Activated B cell treated with CpG ODN at 0.5 μM for 24 hours (primary cell): ENCODE measurements around the gene CLMN. TPM values are rescaled to one million over a fixed set of nuclear protein-coding genes. Genes with fewer than 3 reads are reported as not detected.

Experiments used
- ATAC-seq: fragments of 200-7000 bp; cut with Tn5 transposase; one replicate; pipeline ENCODE4 v1.10.0; 2021; ENCODE audit warnings: low read depth, mild to moderate bottlenecking, moderate library complexity
- CTCF ChIA-PET: fragments of 350-600 bp; sonication (Branson Sonifier 250); formaldehyde crosslinking; loops from one replicate; lab custom pipeline; 2021; ENCODE audit warnings: antibody characterized with exemption; lab: Charles Lee
- POLR2A ChIA-PET: fragments of 350-600 bp; sonication (Branson Sonifier 250); formaldehyde crosslinking; loops from one replicate; lab custom pipeline; 2021; ENCODE audit warnings: antibody characterized with exemption; lab: Charles Lee
- DNase-seq: peaks from one replicate; pipeline ENCODE4 v3.0.0; 2022
- H3K27ac Mint-ChIP-seq: one replicate; pipeline ENCODE4 v1.8.0; 2020; ENCODE audit warnings: mixed read lengths
- H3K27me3 Mint-ChIP-seq: one replicate; pipeline ENCODE4 v1.8.0; 2021; ENCODE audit warnings: mixed read lengths
- H3K36me3 Mint-ChIP-seq: one replicate; pipeline ENCODE4 v1.8.0; 2021; ENCODE audit warnings: low read depth, mixed read lengths
- H3K4me1 Mint-ChIP-seq: one replicate; pipeline ENCODE4 v1.8.0; 2021; ENCODE audit warnings: mixed read lengths
- H3K4me3 Mint-ChIP-seq: one replicate; pipeline ENCODE4 v1.8.0; 2020; ENCODE audit warnings: mild to moderate bottlenecking, mixed read lengths
- H3K9me3 Mint-ChIP-seq: one replicate; pipeline ENCODE4 v1.8.0; 2020; ENCODE audit warnings: mixed read lengths
- intact Hi-C: fragments of 100-400 bp; cut with micrococcal nuclease; formaldehyde crosslinking; loops from one replicate; pipeline ENCODE4 v1.15.1; 2024
- total RNA-seq: library from RNA; stranded (reverse); gene quantifications from 2 replicates; pipeline ENCODE4 v1.2.3, GENCODE V29; 2022
- TF ChIP-seq, protein P1 (sequence below): fragments of 200-600 bp; IDR thresholded peaks from one replicate; pipeline ENCODE4 v1.8.0; 2022; ENCODE audit warnings: antibody characterized with exemption, mild to moderate bottlenecking

The CLMN gene
- total RNA-seq, 1 donor from 2014 or later: 23.9 TPM

DNA sequence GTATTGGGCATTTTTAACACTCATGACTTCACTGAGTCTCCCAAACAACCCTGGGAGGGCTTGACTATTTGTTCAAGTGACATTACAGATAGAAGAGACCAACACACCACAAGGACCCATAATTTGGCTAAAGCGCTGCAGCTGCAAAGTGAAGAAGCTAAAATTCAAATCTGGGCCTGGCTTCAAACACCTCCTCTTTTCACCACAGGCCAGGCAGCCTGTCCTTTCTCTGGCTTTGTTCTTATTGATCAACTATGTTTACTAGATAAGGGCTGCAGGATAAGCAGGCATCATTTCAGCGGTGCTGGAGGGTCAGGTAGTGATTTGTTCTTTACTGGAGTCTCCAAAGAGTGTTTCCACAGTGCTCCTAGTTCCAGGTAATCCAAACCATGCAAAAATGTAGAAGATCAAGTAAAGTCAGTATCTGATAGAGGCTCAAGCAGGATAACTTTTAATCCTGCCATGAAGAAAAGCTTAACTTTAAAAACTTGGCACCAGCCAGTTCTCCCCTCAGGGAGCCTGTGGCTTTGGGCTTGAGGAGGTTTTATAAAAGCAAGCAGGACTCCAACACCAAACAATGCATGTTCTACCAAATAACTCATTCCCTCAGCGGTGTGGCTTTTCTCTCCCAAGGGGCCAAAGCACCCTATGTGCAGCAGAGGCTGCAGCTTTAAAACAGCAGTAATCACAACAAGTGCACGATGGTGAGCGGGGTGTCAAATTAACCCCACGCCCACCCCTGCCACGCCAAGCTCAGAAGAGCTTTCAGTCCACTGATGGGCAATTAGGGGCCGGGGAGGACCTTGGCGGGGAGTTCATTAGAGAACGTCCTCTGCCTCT lies 16.8 kb downstream of the CLMN start:
- Mint-ChIP-seq H3K4me3 (no peak overlapping the region), H3K27me3 (no peaks in the 10 kb centered on the region), H3K27ac (no peak overlapping the region), H3K9me3 (no peaks in the 10 kb centered on the region), H3K36me3 (no peaks in the 10 kb centered on the region), H3K4me1 (peaks cover 57% of the 10 kb centered on the region)
- TF ChIP-seq, protein P1, sequence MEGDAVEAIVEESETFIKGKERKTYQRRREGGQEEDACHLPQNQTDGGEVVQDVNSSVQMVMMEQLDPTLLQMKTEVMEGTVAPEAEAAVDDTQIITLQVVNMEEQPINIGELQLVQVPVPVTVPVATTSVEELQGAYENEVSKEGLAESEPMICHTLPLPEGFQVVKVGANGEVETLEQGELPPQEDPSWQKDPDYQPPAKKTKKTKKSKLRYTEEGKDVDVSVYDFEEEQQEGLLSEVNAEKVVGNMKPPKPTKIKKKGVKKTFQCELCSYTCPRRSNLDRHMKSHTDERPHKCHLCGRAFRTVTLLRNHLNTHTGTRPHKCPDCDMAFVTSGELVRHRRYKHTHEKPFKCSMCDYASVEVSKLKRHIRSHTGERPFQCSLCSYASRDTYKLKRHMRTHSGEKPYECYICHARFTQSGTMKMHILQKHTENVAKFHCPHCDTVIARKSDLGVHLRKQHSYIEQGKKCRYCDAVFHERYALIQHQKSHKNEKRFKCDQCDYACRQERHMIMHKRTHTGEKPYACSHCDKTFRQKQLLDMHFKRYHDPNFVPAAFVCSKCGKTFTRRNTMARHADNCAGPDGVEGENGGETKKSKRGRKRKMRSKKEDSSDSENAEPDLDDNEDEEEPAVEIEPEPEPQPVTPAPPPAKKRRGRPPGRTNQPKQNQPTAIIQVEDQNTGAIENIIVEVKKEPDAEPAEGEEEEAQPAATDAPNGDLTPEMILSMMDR: no peak
- ChIA-PET POLR2A (interaction anchor here (0.6 kb wide), 1 partner anchor 124 kb away, joined by 6 read pairs; no protein-coding TSS in a partner anchor), CTCF (no interaction called here)
- no peak for ATAC-seq
- intact Hi-C loops: loop anchor here (1.0 kb wide), 1 partner anchor 11 kb away; no protein-coding TSS in a partner anchor
- DNase-seq: no peak

DNA sequence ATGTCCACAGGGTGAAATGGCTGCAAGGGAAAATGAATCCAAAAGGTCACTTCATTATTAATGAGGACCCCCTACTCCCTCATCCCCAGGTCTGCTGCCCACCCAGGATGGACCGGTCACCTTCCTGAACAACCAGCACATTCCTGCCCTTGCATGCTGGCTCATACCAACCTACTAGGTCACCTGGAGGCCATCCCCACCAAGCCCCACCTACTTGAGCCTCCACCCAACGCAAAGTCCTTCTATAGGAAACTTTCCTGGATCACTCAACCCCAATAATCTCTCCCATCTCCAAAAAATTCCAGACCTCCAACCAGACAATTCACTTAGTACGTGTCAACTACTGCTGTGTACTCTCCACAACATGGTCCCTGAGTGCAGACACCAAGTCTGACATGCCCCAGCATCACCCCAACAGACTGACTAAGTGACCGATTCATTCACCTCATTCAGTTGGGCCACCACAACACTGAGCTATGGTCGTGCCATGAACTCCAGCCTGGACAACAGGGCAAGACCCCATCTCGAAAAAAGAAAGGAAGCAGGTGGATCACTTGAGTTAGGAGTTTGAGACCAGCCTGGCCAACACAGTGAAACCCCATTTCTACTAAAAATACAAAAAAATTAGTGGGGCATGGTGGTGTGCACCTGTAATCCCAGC lies 18.1 kb downstream of the CLMN start:
- Mint-ChIP-seq H3K27ac (peak overlapping the region; percentile 0), H3K4me1 (peaks cover 69% of the 10 kb centered on the region), H3K4me3 (no peak overlapping the region), H3K9me3 (no peaks in the 10 kb centered on the region), H3K27me3 (no peaks in the 10 kb centered on the region), H3K36me3 (no peaks in the 10 kb centered on the region)
- POLR2A ChIA-PET: no interaction called here
- ATAC-seq: no peak
- CTCF ChIA-PET: interaction anchor here (2.1 kb wide), 1 partner anchor 59 kb away, joined by 8 read pairs; no protein-coding TSS in a partner anchor
- no peak for DNase-seq
- TF ChIP-seq, protein P1: no peak
- intact Hi-C loops: loop anchor here (1.0 to 2.0 kb wide), 2 partner anchors 13 to 17 kb away; partner anchors contain the start of gene CLMN

DNA sequence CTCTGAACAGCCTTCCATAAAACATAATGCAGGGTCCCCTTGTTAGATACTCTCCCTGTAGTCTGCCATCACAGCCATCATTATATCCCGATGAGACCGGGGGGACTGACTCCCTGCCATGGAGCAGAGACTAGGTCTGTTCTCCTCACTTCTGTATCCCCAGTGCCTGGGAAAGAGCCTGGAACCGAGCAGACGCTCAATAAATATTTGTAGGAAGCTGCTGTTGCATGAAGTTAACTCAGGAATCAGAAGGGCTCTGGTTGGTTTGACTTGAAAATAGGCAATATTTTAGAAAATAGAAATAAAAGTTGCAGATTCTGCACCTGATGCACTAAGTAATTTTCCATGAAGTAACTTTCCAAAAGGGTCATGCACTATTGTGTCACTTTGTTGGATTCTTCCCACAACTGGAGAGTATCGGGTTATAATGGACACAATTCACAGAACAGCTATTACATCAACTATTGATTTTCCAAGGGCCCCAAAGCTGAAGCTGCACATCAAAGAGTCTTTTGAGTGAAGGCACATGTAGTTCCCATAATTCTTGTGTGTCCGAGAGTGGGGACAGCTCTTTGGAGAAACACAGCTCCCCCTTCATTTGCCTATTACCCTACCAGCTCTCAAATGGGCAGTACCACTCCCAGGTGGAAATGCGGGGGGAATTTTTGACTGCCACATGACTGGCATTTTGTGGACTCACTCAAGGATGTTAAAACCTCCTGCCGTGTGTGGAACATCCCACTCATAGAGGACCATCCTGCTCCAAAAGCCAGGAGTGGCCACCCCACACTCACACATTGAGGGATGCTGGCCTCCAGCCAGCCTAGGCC lies 18.8 kb downstream of the CLMN start:
- H3K36me3 Mint-ChIP-seq: peaks cover 7% of the 10 kb centered on the region
- H3K27ac Mint-ChIP-seq: no peak overlapping the region
- POLR2A ChIA-PET: interaction anchor here (1.1 to 1.9 kb wide), 2 partner anchors 18 to 26 kb away, joined by 4 to 8 read pairs; partner anchors contain the start of gene CLMN
- H3K4me3 Mint-ChIP-seq: no peak overlapping the region
- H3K9me3 Mint-ChIP-seq: peaks cover 5% of the 10 kb centered on the region
- CTCF ChIA-PET: interaction anchor here (2.1 kb wide), 1 partner anchor 60 kb away, joined by 8 read pairs; no protein-coding TSS in a partner anchor
- intact Hi-C loops: loop anchor here (1.0 to 2.0 kb wide), 2 partner anchors 18 to 36 kb away; partner anchors contain the start of gene CLMN
- peaks cover 73% of the 10 kb centered on the region for H3K4me1 Mint-ChIP-seq
- DNase-seq: no peak
- no peak for ATAC-seq
- TF ChIP-seq, protein P1: no peak
- no peaks in the 10 kb centered on the region for H3K27me3 Mint-ChIP-seq

DNA sequence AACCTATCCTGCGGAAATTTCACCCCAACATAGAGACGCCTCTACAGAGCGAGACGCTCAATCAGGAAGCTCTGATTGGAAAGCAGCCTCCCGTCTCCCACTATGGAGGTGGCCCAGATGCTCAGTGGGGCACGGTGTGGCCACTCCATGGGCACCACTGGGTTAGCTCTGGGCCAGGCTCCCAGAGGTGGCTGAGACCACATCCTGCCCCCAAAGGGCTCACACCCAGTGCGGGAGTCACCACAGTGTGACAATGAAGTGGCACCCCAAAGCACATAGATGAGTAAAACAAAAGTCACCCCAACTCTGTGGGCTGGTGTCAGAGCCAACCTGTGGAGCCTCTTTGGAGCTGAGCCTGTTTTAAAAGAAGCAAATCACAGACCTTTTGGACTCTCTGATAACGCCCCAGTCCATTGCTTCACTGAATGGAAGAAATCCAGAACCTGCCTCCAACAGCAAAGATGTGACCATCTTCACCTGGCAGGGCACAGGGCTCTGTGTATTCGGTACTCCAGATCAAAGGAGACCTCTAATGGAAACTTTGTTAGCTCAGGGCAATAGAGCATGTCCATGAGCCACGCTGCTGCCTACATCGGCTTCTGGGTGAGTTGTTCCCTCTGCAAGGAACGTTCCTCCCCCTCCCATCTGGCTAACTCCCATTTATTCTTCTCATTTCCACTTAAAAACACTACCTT lies 19.6 kb downstream of the CLMN start:
- intact Hi-C loops: loop anchor here (1.0 to 2.0 kb wide), 2 partner anchors 19 to 35 kb away; partner anchors contain the start of gene CLMN
- H3K36me3 Mint-ChIP-seq: peaks cover 10% of the 10 kb centered on the region
- TF ChIP-seq, protein P1: no peak
- DNase-seq: no peak
- no peak overlapping the region for H3K4me3 Mint-ChIP-seq
- ChIA-PET POLR2A (interaction anchor here (1.1 to 1.9 kb wide), 2 partner anchors 19 to 27 kb away, joined by 4 to 8 read pairs; partner anchors contain the start of gene CLMN), CTCF (interaction anchor here (2.1 kb wide), 1 partner anchor 61 kb away, joined by 8 read pairs; no protein-coding TSS in a partner anchor)
- no peaks in the 10 kb centered on the region for H3K27me3 Mint-ChIP-seq
- H3K27ac Mint-ChIP-seq: no peak overlapping the region
- H3K9me3 Mint-ChIP-seq: peaks cover 10% of the 10 kb centered on the region
- peaks cover 73% of the 10 kb centered on the region for H3K4me1 Mint-ChIP-seq
- peak; percentile 78 for ATAC-seq
